ENCODE data around the gene UBLCP1. TPM values are rescaled to one million over a fixed set of nuclear protein-coding genes. Genes with fewer than 3 reads are reported as not detected.

Gene UBLCP1
- polyA plus RNA-seq, 1 donor from 2014 or later, result 42.5 TPM

DNA sequence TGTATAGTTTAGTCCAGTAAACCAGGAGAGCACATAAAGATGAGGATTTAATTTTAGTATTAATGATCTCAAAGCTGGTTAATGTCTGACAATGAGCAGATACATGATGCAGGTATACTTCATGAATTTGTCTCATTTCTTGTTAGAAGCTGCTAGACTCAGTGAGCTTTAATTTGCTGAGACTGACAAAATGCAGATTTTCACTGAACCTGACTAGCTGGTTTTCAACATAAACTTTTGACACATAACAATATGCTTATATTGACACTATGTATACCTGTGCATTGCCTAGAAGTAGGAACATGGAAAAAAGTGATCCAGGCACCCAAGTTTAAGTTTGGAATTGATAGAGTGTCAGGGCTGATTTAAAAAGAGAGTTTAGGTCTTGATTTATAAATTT, 10.8 kb downstream of the UBLCP1 start:
- H2AFZ ChIP-seq (ENCODE audit: low read depth, low read length), result no peak overlapping the region
- no peaks in the 10 kb centered on the region for H4K20me1 ChIP-seq (ENCODE audit: insufficient read depth)
- no peak overlapping the region for H3K9ac ChIP-seq (ENCODE audit: low read length)
- no peaks in the 10 kb centered on the region for H3K9me3 ChIP-seq (ENCODE audit: low read length)
- TF ChIP-seq, protein P1, sequence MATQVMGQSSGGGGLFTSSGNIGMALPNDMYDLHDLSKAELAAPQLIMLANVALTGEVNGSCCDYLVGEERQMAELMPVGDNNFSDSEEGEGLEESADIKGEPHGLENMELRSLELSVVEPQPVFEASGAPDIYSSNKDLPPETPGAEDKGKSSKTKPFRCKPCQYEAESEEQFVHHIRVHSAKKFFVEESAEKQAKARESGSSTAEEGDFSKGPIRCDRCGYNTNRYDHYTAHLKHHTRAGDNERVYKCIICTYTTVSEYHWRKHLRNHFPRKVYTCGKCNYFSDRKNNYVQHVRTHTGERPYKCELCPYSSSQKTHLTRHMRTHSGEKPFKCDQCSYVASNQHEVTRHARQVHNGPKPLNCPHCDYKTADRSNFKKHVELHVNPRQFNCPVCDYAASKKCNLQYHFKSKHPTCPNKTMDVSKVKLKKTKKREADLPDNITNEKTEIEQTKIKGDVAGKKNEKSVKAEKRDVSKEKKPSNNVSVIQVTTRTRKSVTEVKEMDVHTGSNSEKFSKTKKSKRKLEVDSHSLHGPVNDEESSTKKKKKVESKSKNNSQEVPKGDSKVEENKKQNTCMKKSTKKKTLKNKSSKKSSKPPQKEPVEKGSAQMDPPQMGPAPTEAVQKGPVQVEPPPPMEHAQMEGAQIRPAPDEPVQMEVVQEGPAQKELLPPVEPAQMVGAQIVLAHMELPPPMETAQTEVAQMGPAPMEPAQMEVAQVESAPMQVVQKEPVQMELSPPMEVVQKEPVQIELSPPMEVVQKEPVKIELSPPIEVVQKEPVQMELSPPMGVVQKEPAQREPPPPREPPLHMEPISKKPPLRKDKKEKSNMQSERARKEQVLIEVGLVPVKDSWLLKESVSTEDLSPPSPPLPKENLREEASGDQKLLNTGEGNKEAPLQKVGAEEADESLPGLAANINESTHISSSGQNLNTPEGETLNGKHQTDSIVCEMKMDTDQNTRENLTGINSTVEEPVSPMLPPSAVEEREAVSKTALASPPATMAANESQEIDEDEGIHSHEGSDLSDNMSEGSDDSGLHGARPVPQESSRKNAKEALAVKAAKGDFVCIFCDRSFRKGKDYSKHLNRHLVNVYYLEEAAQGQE (IDR thresholded peaks at IDR 0.05; ENCODE audit: borderline replicate concordance), result no peak
- TF ChIP-seq TAF1 (IDR thresholded peaks at IDR 0.05; ENCODE audit: low read depth), result no peak
- TF ChIP-seq MXI1 (conservative IDR thresholded peaks at IDR 0.05; ENCODE audit: poor library complexity, severe bottlenecking), result no peak
- TF ChIP-seq EZH2 (IDR thresholded peaks at IDR 0.05; ENCODE audit: borderline replicate concordance, insufficient read depth, low read length, poor library complexity, severe bottlenecking), result no peak
- TF ChIP-seq RAD21 (conservative IDR thresholded peaks at IDR 0.05), result no peak
- no peak overlapping the region for H3K27ac ChIP-seq (ENCODE audit: low read length)
- H3F3A ChIP-seq (ENCODE audit: insufficient read depth, low read length, poor library complexity, severe bottlenecking), result no peaks in the 10 kb centered on the region
- no peaks in the 10 kb centered on the region for H3K79me2 ChIP-seq (replicated peaks; ENCODE audit: insufficient read depth, low read length)
- H3K9me2 ChIP-seq (ENCODE audit: insufficient read depth, low read length), result no peaks in the 10 kb centered on the region
- no peak overlapping the region for H3K4me3 ChIP-seq (ENCODE audit: low read length)
- no peaks in the 10 kb centered on the region for H3K27me3 ChIP-seq (ENCODE audit: insufficient read depth, low read depth, low read length)
- peaks cover 6% of the 10 kb centered on the region for H3K36me3 ChIP-seq (ENCODE audit: insufficient read depth, low read length)
- no peak overlapping the region for H3K4me2 ChIP-seq (ENCODE audit: low read length)

DNA sequence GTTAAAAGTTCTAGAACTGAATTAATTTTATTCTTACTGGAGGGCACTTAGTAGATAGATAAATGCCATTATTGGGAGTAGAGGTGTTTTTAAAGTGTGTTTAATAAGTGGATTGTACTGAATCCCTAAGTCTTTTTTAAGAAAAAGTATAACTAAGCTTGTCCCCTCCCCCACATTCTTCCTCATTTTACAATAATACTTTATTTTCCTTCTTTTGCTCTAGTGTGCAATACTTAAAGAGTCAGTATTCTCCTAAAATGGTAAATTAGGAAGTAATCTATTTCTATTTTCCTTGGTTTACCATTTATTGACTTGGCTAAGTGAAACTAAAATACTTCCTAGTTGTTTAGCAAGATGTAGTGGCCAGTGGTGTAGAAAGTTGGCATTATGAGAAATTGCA, 11.6 kb downstream of the UBLCP1 start:
- H3K79me2 ChIP-seq (replicated peaks; ENCODE audit: insufficient read depth, low read length), result no peaks in the 10 kb centered on the region
- no peaks in the 10 kb centered on the region for H3K9me2 ChIP-seq (ENCODE audit: insufficient read depth, low read length)
- no peaks in the 10 kb centered on the region for H3K9me3 ChIP-seq (ENCODE audit: low read length)
- no peaks in the 10 kb centered on the region for H3F3A ChIP-seq (ENCODE audit: insufficient read depth, low read length, poor library complexity, severe bottlenecking)
- no peak overlapping the region for H3K4me3 ChIP-seq (ENCODE audit: low read length)
- no peak overlapping the region for H3K9ac ChIP-seq (ENCODE audit: low read length)
- no peaks in the 10 kb centered on the region for H4K20me1 ChIP-seq (ENCODE audit: insufficient read depth)
- TF ChIP-seq RAD21 (conservative IDR thresholded peaks at IDR 0.05) (no peak), MXI1 (conservative IDR thresholded peaks at IDR 0.05; ENCODE audit: poor library complexity, severe bottlenecking) (no peak), POLR2AphosphoS5 (IDR thresholded peaks at IDR 0.05) (no peak), SMC3 (conservative IDR thresholded peaks at IDR 0.05; ENCODE audit: poor library complexity) (no peak), TAF1 (IDR thresholded peaks at IDR 0.05; ENCODE audit: low read depth) (no peak), EZH2 (IDR thresholded peaks at IDR 0.05; ENCODE audit: borderline replicate concordance, insufficient read depth, low read length, poor library complexity, severe bottlenecking) (no peak), EP300 (conservative IDR thresholded peaks at IDR 0.05; ENCODE audit: poor library complexity, severe bottlenecking) (no peak)
- TF ChIP-seq, protein P2, sequence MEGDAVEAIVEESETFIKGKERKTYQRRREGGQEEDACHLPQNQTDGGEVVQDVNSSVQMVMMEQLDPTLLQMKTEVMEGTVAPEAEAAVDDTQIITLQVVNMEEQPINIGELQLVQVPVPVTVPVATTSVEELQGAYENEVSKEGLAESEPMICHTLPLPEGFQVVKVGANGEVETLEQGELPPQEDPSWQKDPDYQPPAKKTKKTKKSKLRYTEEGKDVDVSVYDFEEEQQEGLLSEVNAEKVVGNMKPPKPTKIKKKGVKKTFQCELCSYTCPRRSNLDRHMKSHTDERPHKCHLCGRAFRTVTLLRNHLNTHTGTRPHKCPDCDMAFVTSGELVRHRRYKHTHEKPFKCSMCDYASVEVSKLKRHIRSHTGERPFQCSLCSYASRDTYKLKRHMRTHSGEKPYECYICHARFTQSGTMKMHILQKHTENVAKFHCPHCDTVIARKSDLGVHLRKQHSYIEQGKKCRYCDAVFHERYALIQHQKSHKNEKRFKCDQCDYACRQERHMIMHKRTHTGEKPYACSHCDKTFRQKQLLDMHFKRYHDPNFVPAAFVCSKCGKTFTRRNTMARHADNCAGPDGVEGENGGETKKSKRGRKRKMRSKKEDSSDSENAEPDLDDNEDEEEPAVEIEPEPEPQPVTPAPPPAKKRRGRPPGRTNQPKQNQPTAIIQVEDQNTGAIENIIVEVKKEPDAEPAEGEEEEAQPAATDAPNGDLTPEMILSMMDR (IDR thresholded peaks at IDR 0.05; ENCODE audit: poor library complexity, severe bottlenecking), result no peak
- TF ChIP-seq, protein P1 (IDR thresholded peaks at IDR 0.05; ENCODE audit: borderline replicate concordance), result no peak
- no peak overlapping the region for H3K27ac ChIP-seq (ENCODE audit: low read length)
- no peaks in the 10 kb centered on the region for H3K27me3 ChIP-seq (ENCODE audit: insufficient read depth, low read depth, low read length)
- H2AFZ ChIP-seq (ENCODE audit: low read depth, low read length), result no peak overlapping the region
- H3K4me2 ChIP-seq (ENCODE audit: low read length), result no peak overlapping the region
- peaks cover 2% of the 10 kb centered on the region for H3K36me3 ChIP-seq (ENCODE audit: insufficient read depth, low read length)
